Lower lobe of right lung (tissue), 2 donors: ENCODE data around the gene EGFL8. TPM values are rescaled to one million over a fixed set of nuclear protein-coding genes. Genes with fewer than 3 reads are reported as not detected.
"Not testable (repeated sequence)": the region's sequence is repeated elsewhere in the genome, so short reads cannot be mapped to it uniquely, and the experiment has no call there.

Experiments used
- ATAC-seq, 2 donors: fragments of 200-7000 bp; cut with Tn5 transposase; one replicate each; pipeline ENCODE4 v1.9.1; 2020 to 2022; ENCODE audit warnings: mild to moderate bottlenecking in 2 of 2, moderate library complexity in 2 of 2
- DNase-seq: peaks from one replicate; pipeline ENCODE4 v3.0.0-alpha.2; 2020
- H3K27ac ChIP-seq: fragments of 200-600 bp; one replicate; pipeline ENCODE4 v1.8.0; 2022
- H3K27me3 ChIP-seq: fragments of 200-600 bp; one replicate; pipeline ENCODE4 v1.8.0; 2022; ENCODE audit warnings: low read depth
- H3K36me3 ChIP-seq: fragments of 200-600 bp; one replicate; pipeline ENCODE4 v1.8.0; 2022; ENCODE audit warnings: mild to moderate bottlenecking
- H3K4me1 ChIP-seq: fragments of 200-600 bp; one replicate; pipeline ENCODE4 v1.8.0; 2022
- H3K4me3 ChIP-seq: fragments of 200-600 bp; one replicate; pipeline ENCODE4 v1.8.0; 2022; ENCODE audit warnings: mild to moderate bottlenecking
- H3K9me3 ChIP-seq: fragments of 200-600 bp; one replicate; pipeline ENCODE4 v1.8.0; 2022
- CTCF ChIP-seq: fragments of 200-600 bp; IDR thresholded peaks from one replicate; pipeline ENCODE4 v1.8.0; 2022; ENCODE audit warnings: antibody characterized with exemption, mild to moderate bottlenecking
- intact Hi-C: fragments of 100-400 bp; cut with DNase I; formaldehyde crosslinking; loops from one replicate; pipeline ENCODE4 v1.11.0; 2022
- total RNA-seq: library from RNA; stranded (reverse); fragmentation: NEBNext Ultra II Directional; extraction: Animal tissue kit (Norgen Biotek cat#: 25700); gene quantifications from one replicate; pipeline ENCODE4 v1.2.1, GENCODE V29; 2021
- donor health status: DM: no; HTN: yes; CAD: no; lungs with severe emphysema.

Gene EGFL8
- total RNA-seq, 1 donor from 2014 or later, result 13.4 TPM

- no peaks in the 10 kb centered on the region for H3K27me3 ChIP-seq
- ATAC-seq (no peak), DNase-seq (no peak)
- TF ChIP-seq CTCF, result no peak
- H3K36me3 ChIP-seq, result no peaks in the 10 kb centered on the region
- intact Hi-C loops, result no loop called here
- no peak overlapping the region for H3K27ac ChIP-seq
- peaks cover 9% of the 10 kb centered on the region for H3K4me1 ChIP-seq
- H3K9me3 ChIP-seq, result no peaks in the 10 kb centered on the region
- no peak overlapping the region for H3K4me3 ChIP-seq
Measured at GRCh38 chr6:32133786-32134185, 30.6 kb upstream of the EGFL8 start.

- Histone ChIP-seq H3K27me3 (peaks cover 5% of the 10 kb centered on the region), H3K27ac (no peak overlapping the region), H3K9me3 (no peaks in the 10 kb centered on the region), H3K4me1 (no peaks in the 10 kb centered on the region), H3K36me3 (no peaks in the 10 kb centered on the region), H3K4me3 (no peak overlapping the region)
- DNase-seq (no peak), ATAC-seq (no peak)
- intact Hi-C loops, result no loop called here
- no peak for TF ChIP-seq CTCF
Measured at GRCh38 chr6:32137454-32137853, 26.9 kb upstream of the EGFL8 start.

DNA sequence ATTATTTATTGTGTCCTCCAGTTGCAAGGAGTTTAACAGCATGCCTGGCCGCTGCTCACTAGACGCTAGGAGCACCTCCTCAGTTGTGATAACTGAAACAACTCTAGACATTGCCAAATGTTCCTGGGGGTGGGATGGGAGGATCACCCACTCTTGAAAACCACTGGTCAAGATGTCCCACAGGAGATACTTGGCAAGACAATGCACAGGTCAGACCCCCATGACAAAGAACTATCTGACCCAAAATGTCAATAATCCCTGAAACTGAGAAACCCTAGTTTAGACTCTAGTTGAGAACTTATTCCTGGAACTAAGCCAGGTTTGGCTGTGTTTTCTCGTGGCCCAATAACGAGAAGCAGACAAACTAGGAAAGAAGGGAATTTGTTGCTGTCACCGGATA is 24.8 kb upstream of the EGFL8 start:
- DNase-seq (no peak), ATAC-seq (no peak)
- H3K4me1 ChIP-seq, result no peaks in the 10 kb centered on the region
- H3K9me3 ChIP-seq, result no peaks in the 10 kb centered on the region
- H3K27me3 ChIP-seq, result peaks cover 5% of the 10 kb centered on the region
- intact Hi-C loops, result no loop called here
- no peak overlapping the region for H3K27ac ChIP-seq
- H3K36me3 ChIP-seq, result no peaks in the 10 kb centered on the region
- no peak for TF ChIP-seq CTCF
- no peak overlapping the region for H3K4me3 ChIP-seq

- DNase-seq (no peak), ATAC-seq (no peak)
- no peaks in the 10 kb centered on the region for H3K9me3 ChIP-seq
- H3K27ac ChIP-seq, result no peak overlapping the region
- intact Hi-C loops, result no loop called here
- no peak overlapping the region for H3K4me3 ChIP-seq
- H3K27me3 ChIP-seq, result peaks cover 5% of the 10 kb centered on the region
- H3K4me1 ChIP-seq, result no peaks in the 10 kb centered on the region
- H3K36me3 ChIP-seq, result no peaks in the 10 kb centered on the region
- TF ChIP-seq CTCF, result no peak
Measured at GRCh38 chr6:32140420-32141046, 23.9 kb upstream of the EGFL8 start.

- H3K4me3 ChIP-seq, ATAC-seq, intact Hi-C loops, H3K4me1 ChIP-seq, DNase-seq, H3K36me3 ChIP-seq, H3K27ac ChIP-seq, H3K9me3 ChIP-seq: not testable (repeated sequence)
- peaks cover 25% of the 10 kb centered on the region for H3K27me3 ChIP-seq
Measured at GRCh38 chr6:32144238-32144637, 20.2 kb upstream of the EGFL8 start.

DNA sequence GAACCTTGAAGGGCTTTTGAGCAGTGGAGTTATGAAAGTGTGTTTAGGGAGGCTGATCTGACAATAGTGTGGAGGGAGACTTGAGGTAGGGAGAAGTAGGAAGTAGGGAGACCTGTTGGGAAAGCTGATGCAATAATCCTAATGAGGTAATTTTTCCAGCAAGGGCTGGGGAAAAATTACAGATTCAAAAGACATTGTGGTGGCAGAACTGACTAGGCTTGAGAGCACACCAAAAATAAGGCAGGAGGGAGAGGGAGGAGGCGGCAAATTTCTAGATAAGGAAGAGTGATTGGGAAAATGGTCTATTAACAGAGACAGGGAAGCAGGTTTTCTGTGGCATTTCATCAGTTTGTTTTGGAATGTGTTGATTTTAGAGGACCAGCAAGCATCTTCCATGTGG is 18.1 kb upstream of the EGFL8 start:
- H3K4me3 ChIP-seq, result no peak overlapping the region
- H3K27me3 ChIP-seq, result peaks cover 39% of the 10 kb centered on the region
- H3K27ac ChIP-seq, result no peak overlapping the region
- DNase-seq (no peak), ATAC-seq (no peak)
- no peaks in the 10 kb centered on the region for H3K36me3 ChIP-seq
- intact Hi-C loops, result no loop called here
- H3K4me1 ChIP-seq, result no peaks in the 10 kb centered on the region
- H3K9me3 ChIP-seq, result no peaks in the 10 kb centered on the region
- no peak for TF ChIP-seq CTCF
